ENCODE data around the gene CPSF4.

The CPSF4 gene

GRCh38 chr7:99478464-99479440 is 40.0 kb downstream of the CPSF4 start:
- TF ChIP-seq TCF12 (IDR thresholded peaks at IDR 0.05; ENCODE audit: low read depth) (no peak), FOXM1 (IDR thresholded peaks at IDR 0.05; ENCODE audit: borderline replicate concordance, low read depth) (no peak), EGR1 (IDR thresholded peaks at IDR 0.05) (no peak), CREB1 (IDR thresholded peaks at IDR 0.05; ENCODE audit: low read depth) (no peak)

- no peak for TF ChIP-seq FOXM1 (IDR thresholded peaks at IDR 0.05; ENCODE audit: borderline replicate concordance, low read depth)
- TF ChIP-seq TEAD4 (IDR thresholded peaks at IDR 0.05), result no peak
- no peak for TF ChIP-seq RAD21 (IDR thresholded peaks at IDR 0.05; ENCODE audit: low read depth)
- TF ChIP-seq USF1 (IDR thresholded peaks at IDR 0.05), result no peak
These were observed 46.4 kb downstream of the CPSF4 start for GRCh38 chr7:99485094-99485493.

GRCh38 chr7:99489235-99489634 is 50.5 kb downstream of the CPSF4 start:
- TF ChIP-seq USF1 (IDR thresholded peaks at IDR 0.05) (no peak), TAF1 (IDR thresholded peaks at IDR 0.05; ENCODE audit: low read depth) (no peak), EGR1 (IDR thresholded peaks at IDR 0.05) (no peak), MAX (IDR thresholded peaks at IDR 0.05) (no peak), ZBTB7A (IDR thresholded peaks at IDR 0.05; ENCODE audit: low read depth) (no peak), YY1 (IDR thresholded peaks at IDR 0.05; ENCODE audit: low read depth) (no peak), EP300 (IDR thresholded peaks at IDR 0.05; ENCODE audit: borderline replicate concordance) (no peak), TCF12 (IDR thresholded peaks at IDR 0.05; ENCODE audit: low read depth) (no peak), FOXM1 (IDR thresholded peaks at IDR 0.05; ENCODE audit: borderline replicate concordance, low read depth) (no peak), REST (IDR thresholded peaks at IDR 0.05; ENCODE audit: low read depth) (no peak), RAD21 (IDR thresholded peaks at IDR 0.05; ENCODE audit: low read depth) (no peak), NFIC (IDR thresholded peaks at IDR 0.05) (no peak), CEBPB (IDR thresholded peaks at IDR 0.05) (no peak), CREB1 (IDR thresholded peaks at IDR 0.05; ENCODE audit: low read depth) (no peak), TEAD4 (IDR thresholded peaks at IDR 0.05) (no peak)

GRCh38 chr7:99490878-99491277 is 52.1 kb downstream of the CPSF4 start:
- no peak for TF ChIP-seq TAF1 (IDR thresholded peaks at IDR 0.05; ENCODE audit: low read depth)
- no peak for TF ChIP-seq TCF12 (IDR thresholded peaks at IDR 0.05; ENCODE audit: low read depth)
- TF ChIP-seq REST (IDR thresholded peaks at IDR 0.05; ENCODE audit: low read depth), result no peak
- no peak for TF ChIP-seq TEAD4 (IDR thresholded peaks at IDR 0.05)
- TF ChIP-seq ZBTB7A (IDR thresholded peaks at IDR 0.05; ENCODE audit: low read depth), result no peak
- no peak for TF ChIP-seq CREB1 (IDR thresholded peaks at IDR 0.05; ENCODE audit: low read depth)
- TF ChIP-seq FOXM1 (IDR thresholded peaks at IDR 0.05; ENCODE audit: borderline replicate concordance, low read depth), result no peak
- TF ChIP-seq EGR1 (IDR thresholded peaks at IDR 0.05), result no peak
- TF ChIP-seq RAD21 (IDR thresholded peaks at IDR 0.05; ENCODE audit: low read depth), result no peak
- TF ChIP-seq EP300 (IDR thresholded peaks at IDR 0.05; ENCODE audit: borderline replicate concordance), result no peak
- TF ChIP-seq CEBPB (IDR thresholded peaks at IDR 0.05), result no peak
- TF ChIP-seq YY1 (IDR thresholded peaks at IDR 0.05; ENCODE audit: low read depth), result no peak
- no peak for TF ChIP-seq MAX (IDR thresholded peaks at IDR 0.05)
- no peak for TF ChIP-seq NFIC (IDR thresholded peaks at IDR 0.05)
- TF ChIP-seq USF1 (IDR thresholded peaks at IDR 0.05), result no peak

- TF ChIP-seq TAF1 (IDR thresholded peaks at IDR 0.05; ENCODE audit: low read depth), result no peak
- no peak for TF ChIP-seq YY1 (IDR thresholded peaks at IDR 0.05; ENCODE audit: low read depth)
These were observed 55.1 kb downstream of the CPSF4 start for GRCh38 chr7:99493823-99494222.
